Thyroid gland (tissue), 4 donors: ENCODE measurements around the gene BICRA.

ENCODE experiments used
- CTCF ChIP-seq, 6 experiments: fragments of 200-600 bp in 3 of 6; fragments of 450-650 bp in 3 of 6; sonication (generic) in 3 of 6; IDR thresholded peaks; one replicate each; pipeline ENCODE4 v1.5.1; 2016 to 2019; ENCODE audit warnings: antibody characterized with exemption in 6 of 6, mild to moderate bottlenecking in 2 of 6, inconsistent platforms in 1 of 6, moderate library complexity in 1 of 6
- POLR2A ChIP-seq, 2 donors: fragments of 450-650 bp; IDR thresholded peaks; one replicate each; pipeline ENCODE4 v1.6.1; 2017; ENCODE audit warnings: antibody characterized with exemption in 2 of 2, mild to moderate bottlenecking in 2 of 2, moderate library complexity in 1 of 2

- TF ChIP-seq POLR2A (IDR thresholded peaks at IDR 0.05) (no peak), CTCF (IDR thresholded peaks at IDR 0.05) (no peak)
Observed at GRCh38 chr19:47601180-47601904, 7.6 kb upstream of the BICRA start.
